DMS79 (cell line): ENCODE data around the gene HS3ST3A1.

Experiments
- DNase-seq: peaks from one replicate; lab custom pipeline; 2025; lab: John Stamatoyannopoulos, UW

HS3ST3A1 gene

GRCh38 chr17:13491916-13492736 is 109.6 kb downstream of the HS3ST3A1 start:
- no peak for DNase-seq

GRCh38 chr17:13491491-13491890 is 110.2 kb downstream of the HS3ST3A1 start:
- no peak for DNase-seq

- no peak for DNase-seq
Measured at GRCh38 chr17:13490906-13491482, 110.7 kb downstream of the HS3ST3A1 start.

- DNase-seq = no peak
Measured at GRCh38 chr17:13490427-13490826, 111.3 kb downstream of the HS3ST3A1 start.

- no peak for DNase-seq
Measured at GRCh38 chr17:13485327-13485726, 116.4 kb downstream of the HS3ST3A1 start.

GRCh38 chr17:13484020-13484419 is 117.7 kb downstream of the HS3ST3A1 start:
- DNase-seq = no peak

GRCh38 chr17:13480877-13481276 is 120.9 kb downstream of the HS3ST3A1 start:
- no peak for DNase-seq

GRCh38 chr17:13478326-13478830 is 123.4 kb downstream of the HS3ST3A1 start:
- no peak for DNase-seq

GRCh38 chr17:13477180-13477611 is 124.5 kb downstream of the HS3ST3A1 start:
- no peak for DNase-seq

GRCh38 chr17:13476720-13477119 is 125.0 kb downstream of the HS3ST3A1 start:
- DNase-seq = no peak

- DNase-seq = no peak
Measured at GRCh38 chr17:13475574-13476223, 126.0 kb downstream of the HS3ST3A1 start.

- no peak for DNase-seq
Measured at GRCh38 chr17:13474073-13474800, 127.5 kb downstream of the HS3ST3A1 start.

GRCh38 chr17:13465678-13466077 is 136.1 kb downstream of the HS3ST3A1 start:
- DNase-seq = no peak

GRCh38 chr17:13462673-13463124 is 139.0 kb downstream of the HS3ST3A1 start:
- DNase-seq = no peak

GRCh38 chr17:13462146-13462545 is 139.6 kb downstream of the HS3ST3A1 start:
- DNase-seq = no peak

- no peak for DNase-seq
Measured at GRCh38 chr17:13460261-13461000, 141.3 kb downstream of the HS3ST3A1 start.

GRCh38 chr17:13457783-13458182 is 143.9 kb downstream of the HS3ST3A1 start:
- DNase-seq = no peak
